ENCODE data around the gene SYPL1.

The SYPL1 gene

DNA sequence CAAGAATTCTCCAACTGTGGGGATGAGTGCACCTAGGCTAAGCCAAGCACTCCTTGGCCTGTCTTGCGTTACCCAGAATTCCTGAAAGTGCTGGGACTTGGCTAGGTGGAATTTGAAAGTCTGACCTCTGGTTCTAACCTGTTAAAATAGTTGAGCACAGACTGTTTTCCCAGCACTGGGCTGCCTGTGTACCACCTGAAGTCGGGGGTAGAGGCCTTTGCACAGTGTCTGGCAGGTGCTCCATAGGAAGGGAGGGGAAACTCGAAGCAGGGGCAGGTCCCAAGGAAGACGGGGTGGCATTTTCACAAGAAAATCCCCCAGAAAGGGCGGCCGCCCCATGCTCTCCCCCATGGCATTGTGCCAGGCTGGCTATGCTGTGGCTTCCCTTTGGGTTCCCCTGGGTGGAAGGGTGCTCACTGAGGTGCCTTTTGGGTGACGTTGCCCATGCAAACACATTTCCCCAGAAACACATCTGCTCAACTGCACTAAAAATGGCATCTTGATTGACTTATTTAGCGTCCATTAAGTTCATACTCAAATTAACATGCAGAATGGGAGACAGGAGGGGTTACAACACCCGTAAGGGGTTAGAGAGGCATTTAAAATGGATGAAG lies 62.9 kb downstream of the SYPL1 start:
- no peak for DNase-seq

DNA sequence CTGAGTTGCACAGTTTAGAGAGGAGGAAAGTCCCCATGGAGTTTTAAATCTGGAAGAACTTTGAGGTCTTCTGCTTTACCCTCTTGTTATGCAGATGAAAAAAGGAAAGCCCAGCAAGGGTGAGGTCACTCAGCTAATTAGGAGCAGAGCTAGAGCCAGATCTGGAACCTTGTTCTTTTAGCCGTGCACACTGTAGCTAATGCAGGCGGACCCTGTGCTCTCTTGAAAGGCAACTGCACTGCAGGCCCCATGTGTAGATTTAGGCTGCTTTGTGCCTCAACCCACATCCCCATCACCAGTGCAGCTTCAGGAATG lies 63.4 kb downstream of the SYPL1 start:
- DNase-seq = no peak

DNA sequence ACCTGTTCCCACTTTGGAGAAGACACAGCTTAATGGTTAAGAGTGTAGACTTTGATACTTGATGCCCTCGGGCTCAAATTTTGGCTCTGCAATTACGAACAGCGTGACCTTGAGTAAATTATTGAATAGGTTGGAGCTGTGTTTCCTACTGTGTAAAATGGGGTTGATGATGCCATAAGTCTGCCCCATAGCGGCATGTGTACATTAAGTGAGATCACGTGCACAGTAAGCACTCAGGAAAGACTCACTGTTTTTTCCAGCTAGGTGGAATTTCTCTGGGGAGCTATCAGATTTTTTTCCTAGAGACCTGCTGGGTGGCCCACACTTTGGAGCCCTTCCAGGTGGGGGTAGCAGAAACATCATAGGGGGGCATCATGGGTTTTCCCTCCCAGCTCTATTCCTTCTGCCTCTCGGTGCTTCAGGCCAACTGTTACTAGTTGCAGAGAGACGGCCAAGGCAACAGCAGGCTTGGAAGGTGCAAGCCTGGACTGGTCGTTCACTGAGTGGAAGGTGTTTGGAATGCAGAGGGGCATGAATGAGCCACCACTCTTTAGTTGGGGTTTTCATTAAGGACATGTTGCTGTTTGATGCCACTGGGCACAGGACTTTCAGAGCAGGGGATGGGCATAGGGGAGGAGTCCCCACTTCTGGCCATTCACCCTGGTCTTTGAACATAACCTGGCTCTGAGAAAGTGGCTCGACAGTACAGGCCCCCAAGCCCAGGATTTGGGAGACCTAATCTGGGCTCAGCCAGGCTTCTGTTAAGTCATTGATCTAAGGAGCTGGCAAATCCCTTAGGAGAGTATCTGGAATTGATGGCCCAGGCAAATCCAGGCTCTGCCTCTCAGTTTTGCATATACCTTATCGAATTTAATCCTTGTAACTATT lies 64.0 kb downstream of the SYPL1 start:
- no peak for DNase-seq

DNA sequence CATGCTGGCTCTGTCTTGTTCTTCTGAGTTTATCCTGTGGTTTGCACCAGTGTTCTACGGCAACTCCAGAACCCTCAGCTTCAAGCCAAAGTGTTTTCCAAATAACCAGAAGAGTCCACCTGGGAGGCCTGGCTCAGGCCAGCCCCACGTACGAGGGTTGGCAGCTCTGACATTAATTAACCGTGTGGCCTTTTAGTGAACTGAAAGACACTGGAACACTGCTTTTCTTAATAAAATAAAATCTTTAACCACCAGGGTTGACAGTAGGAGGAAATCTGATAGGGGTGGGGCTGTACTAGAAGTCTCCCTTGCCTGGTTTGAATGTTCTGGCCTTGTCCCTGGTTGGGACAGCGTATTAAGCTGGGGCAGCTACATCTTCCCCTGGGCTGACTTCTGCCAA lies 64.9 kb downstream of the SYPL1 start:
- DNase-seq = no peak

DNA sequence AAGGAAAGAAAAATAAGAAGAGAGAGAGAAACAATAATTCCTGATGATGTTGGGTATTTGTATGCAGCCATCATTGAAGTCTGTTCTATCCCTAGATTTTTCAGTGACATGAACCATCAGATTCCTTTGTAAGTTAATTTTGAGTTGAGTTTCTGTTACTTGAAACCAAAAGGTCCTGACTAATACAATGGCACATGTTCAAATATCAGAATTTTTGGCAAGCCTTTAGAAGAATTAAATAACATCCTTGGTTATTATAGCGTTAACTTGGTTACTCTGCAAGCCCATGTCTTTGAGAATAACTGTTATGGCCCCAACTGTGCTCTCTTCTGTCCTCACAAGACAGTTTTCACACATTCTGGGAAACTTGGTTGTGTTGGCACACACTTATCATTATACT lies 66.5 kb downstream of the SYPL1 start:
- no peak for DNase-seq

DNA sequence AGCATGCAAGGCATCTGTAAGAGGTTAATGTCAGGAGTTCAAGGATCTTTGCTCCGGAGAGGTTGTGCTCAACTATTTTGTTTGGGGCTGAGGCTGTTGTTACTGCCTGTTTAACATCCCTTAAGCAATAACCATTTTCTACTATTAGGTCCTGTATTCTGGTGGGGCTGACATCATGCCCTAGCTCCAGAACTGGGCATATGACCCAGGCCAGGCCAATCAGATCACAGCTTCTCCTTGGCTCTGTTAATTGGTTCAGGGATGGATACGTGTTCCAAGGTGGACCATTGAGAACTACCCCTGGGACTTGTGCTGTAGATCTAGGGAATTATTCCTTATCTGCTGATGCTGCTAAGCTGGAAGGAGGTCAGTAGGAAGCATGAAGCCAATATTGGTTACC lies 67.0 kb downstream of the SYPL1 start:
- no peak for DNase-seq

DNA sequence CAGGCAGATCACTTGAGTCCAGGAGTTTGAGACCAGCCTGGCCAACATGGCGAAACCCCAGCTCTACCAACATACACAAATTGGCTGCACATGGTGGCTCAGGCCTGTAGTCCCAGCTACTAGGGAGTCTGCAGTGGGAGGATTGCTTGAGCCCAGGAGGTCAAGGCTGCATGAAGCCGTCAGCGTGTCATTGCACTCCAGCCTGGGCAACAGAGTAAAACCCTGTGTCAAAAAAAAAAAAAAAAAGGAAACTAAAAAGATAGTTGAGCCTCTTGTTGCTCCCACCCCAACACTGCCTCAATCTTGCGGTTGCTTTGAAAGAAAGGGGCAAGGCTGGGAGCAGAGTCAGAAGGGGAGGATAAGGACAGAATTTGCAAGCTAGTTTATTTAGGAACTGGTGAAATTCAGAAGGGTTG lies 69.9 kb downstream of the SYPL1 start:
- DNase-seq = no peak

DNA sequence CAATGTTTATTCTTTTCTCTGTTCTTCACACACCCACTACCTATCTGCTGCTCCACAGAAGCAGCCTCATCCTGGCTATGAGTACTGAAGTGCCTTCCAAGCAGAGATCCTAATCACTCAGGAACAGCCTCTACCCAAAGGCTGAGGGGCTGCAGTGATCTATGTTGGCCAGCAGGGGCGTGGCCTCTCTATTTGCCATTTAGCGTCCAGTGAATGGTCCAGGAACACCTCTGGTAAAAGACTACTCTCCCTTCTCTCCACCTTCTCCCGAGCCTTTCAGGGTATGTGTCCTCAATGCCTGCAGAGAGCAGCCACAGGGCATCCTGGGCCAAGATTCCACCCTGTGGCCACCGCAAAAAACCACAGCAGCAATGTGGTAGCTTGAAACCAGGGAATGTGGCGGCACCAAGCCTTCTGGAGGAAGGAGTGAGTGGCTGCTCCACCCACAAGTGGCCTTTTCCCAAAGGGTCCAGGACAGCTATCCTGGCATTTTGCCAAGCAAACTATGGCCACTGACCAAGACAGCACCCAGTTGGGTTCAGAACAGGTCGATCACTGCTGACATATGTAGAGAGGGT lies 70.9 kb downstream of the SYPL1 start:
- DNase-seq = peak; percentile 19

Measured in T-helper 9 cell (primary cell).